Measurements from ENCODE around the gene RNLS. TPM values are rescaled to one million over a fixed set of nuclear protein-coding genes. Genes with fewer than 3 reads are reported as not detected.

The RNLS gene
- total RNA-seq, 1 experiment from 2014 or later = 8.1 TPM

DNA sequence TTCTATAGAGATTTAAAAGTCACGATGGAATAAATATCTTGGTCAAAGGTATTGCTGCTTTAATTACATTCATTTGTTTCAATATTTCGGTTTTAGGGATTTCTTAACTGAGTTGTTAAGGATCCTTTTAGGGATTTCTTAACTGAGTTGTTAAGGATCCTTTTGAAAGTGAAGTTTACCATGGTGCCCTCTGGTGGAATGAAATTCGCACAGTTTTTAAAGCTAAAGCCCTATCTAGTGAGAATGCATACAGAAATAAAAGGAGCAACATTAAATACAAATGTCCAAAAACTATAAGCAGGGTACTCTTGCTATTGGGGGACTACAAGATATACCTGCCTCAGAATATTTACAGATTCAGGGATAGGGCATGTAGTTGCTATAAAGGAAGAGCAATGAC is 193.7 kb downstream of the RNLS start:
- intact Hi-C loops (cut with micrococcal nuclease; ENCODE audit: unreplicated experiment) = loop anchor here (2.0 to 5.0 kb wide), 3 partner anchors 272 to 732 kb away; partner anchors contain the start of gene PAPSS2
- TF ChIP-seq, protein P1, sequence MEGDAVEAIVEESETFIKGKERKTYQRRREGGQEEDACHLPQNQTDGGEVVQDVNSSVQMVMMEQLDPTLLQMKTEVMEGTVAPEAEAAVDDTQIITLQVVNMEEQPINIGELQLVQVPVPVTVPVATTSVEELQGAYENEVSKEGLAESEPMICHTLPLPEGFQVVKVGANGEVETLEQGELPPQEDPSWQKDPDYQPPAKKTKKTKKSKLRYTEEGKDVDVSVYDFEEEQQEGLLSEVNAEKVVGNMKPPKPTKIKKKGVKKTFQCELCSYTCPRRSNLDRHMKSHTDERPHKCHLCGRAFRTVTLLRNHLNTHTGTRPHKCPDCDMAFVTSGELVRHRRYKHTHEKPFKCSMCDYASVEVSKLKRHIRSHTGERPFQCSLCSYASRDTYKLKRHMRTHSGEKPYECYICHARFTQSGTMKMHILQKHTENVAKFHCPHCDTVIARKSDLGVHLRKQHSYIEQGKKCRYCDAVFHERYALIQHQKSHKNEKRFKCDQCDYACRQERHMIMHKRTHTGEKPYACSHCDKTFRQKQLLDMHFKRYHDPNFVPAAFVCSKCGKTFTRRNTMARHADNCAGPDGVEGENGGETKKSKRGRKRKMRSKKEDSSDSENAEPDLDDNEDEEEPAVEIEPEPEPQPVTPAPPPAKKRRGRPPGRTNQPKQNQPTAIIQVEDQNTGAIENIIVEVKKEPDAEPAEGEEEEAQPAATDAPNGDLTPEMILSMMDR (conservative IDR thresholded peaks at IDR 0.05; ENCODE audit: low read depth, low read length) = peak; percentile 68
- TF ChIP-seq EZH2 (IDR thresholded peaks at IDR 0.05; ENCODE audit: borderline replicate concordance, low read depth, low read length, poor library complexity, severe bottlenecking) = no peak
- H3K4me3 ChIP-seq (ENCODE audit: low read depth, low read length, poor library complexity, severe bottlenecking) = no peak overlapping the region
- no peaks in the 10 kb centered on the region for H3K9me3 ChIP-seq (ENCODE audit: low read depth, low read length, poor library complexity, severe bottlenecking)
- DNase-seq (ENCODE audit: low spot score) = peak; percentile 35
- CTCF ChIA-PET = interaction anchor here (0.6 to 1.2 kb wide), 6 partner anchors 61 to 529 kb away, joined by 3 to 4 read pairs (median 3); no protein-coding TSS in a partner anchor
- POLR2A ChIA-PET (ENCODE audit: low non-redundant PET) = no interaction called here
- no peaks in the 10 kb centered on the region for H3K36me3 ChIP-seq (ENCODE audit: insufficient read depth, low read length, poor library complexity, severe bottlenecking)
- no TSS peak for BruUV-seq (replicated peaks)
- H3K27ac ChIP-seq (ENCODE audit: low read depth, low read length, poor library complexity, severe bottlenecking) = no peak overlapping the region
- H3K4me1 ChIP-seq (ENCODE audit: insufficient read depth, low read length, poor library complexity, severe bottlenecking) = peaks cover 14% of the 10 kb centered on the region
- H3K27me3 ChIP-seq (replicated peaks; ENCODE audit: insufficient read depth, low read depth, low read length, poor library complexity) = no peaks in the 10 kb centered on the region

DNA sequence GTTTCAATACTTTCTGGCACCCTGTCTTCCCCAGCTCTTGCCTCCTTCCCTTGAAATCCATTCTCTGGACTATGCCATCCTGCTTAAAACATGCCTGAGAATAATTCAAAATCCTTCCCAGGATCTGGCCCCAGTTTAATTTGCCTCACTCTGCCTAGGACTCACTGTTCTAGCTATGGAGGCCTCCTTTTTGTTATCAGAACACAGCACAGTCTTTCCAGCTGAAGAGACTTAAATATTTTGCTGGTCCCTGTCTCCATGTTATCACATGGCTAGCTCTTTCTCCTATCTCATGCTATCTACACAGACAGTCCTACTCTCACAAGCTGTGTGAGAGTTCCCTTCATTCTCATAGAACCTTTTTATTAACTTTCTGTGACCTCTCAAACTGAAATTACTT is 194.8 kb downstream of the RNLS start:
- TF ChIP-seq, protein P1 (conservative IDR thresholded peaks at IDR 0.05; ENCODE audit: low read depth, low read length) = no peak
- no peak for TF ChIP-seq EZH2 (IDR thresholded peaks at IDR 0.05; ENCODE audit: borderline replicate concordance, low read depth, low read length, poor library complexity, severe bottlenecking)
- BruUV-seq (replicated peaks) = no TSS peak
- Histone ChIP-seq H3K4me1 (ENCODE audit: insufficient read depth, low read length, poor library complexity, severe bottlenecking) (peaks cover 14% of the 10 kb centered on the region), H3K27me3 (replicated peaks; ENCODE audit: insufficient read depth, low read depth, low read length, poor library complexity) (no peaks in the 10 kb centered on the region), H3K36me3 (ENCODE audit: insufficient read depth, low read length, poor library complexity, severe bottlenecking) (no peaks in the 10 kb centered on the region), H3K27ac (ENCODE audit: low read depth, low read length, poor library complexity, severe bottlenecking) (no peak overlapping the region), H3K4me3 (ENCODE audit: low read depth, low read length, poor library complexity, severe bottlenecking) (no peak overlapping the region), H3K9me3 (ENCODE audit: low read depth, low read length, poor library complexity, severe bottlenecking) (no peaks in the 10 kb centered on the region)
- ChIA-PET POLR2A (ENCODE audit: low non-redundant PET) (no interaction called here), CTCF (no interaction called here)
- no peak for DNase-seq (ENCODE audit: low spot score)
- intact Hi-C loops (cut with micrococcal nuclease; ENCODE audit: unreplicated experiment) = loop anchor here (2.0 to 5.0 kb wide), 3 partner anchors 271 to 731 kb away; partner anchors contain the start of gene PAPSS2

DNA sequence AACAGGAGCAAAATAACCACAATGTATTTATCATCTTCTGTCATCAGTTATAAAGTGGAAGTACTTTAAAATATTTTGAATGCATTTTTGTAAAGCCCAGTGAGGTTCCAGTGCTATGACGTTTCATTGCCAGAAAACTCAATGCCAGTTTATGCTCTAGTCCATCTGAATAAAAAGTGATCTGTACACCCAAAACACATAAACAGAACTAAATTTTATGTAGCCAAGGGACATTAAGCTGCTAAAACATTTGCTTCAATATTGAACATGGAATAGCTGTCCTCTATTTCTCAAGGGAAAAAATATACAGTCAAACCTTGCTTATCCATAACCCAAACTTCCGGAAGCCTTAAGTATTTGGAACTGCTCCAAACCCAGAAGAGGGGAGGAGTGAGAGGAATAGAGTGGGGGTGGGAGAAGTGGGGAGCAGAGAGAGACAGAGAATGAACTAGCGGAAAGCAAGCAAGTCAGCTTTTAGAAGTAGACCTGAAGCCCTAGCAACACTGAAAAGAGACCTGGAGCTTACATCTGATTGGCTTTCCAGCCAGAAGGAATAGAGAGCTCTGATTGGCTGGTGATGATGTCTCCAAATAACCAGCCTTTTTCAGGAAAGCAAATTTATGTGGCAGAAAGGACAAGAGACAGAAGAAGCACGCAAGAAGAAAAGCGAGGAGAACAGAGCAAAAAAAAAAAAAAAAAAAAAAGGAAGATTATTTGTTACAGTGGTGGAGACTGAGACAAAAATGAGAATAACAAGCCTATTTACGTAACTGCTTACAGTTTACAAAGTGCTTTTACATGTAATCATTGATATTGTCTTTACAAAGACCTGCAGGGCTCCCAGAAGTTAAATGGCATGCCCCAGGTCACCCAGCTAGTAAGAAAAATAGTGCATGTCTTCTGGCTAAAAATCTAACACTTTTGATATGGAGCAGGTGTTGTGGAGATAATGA is 196.0 kb downstream of the RNLS start:
- BruUV-seq (replicated peaks) = no TSS peak
- intact Hi-C loops (cut with micrococcal nuclease; ENCODE audit: unreplicated experiment) = loop anchor here (5.0 kb wide), 2 partner anchors 270 to 730 kb away; partner anchors contain the start of gene PAPSS2
- H3K9me3 ChIP-seq (ENCODE audit: low read depth, low read length, poor library complexity, severe bottlenecking) = no peaks in the 10 kb centered on the region
- H3K4me3 ChIP-seq (ENCODE audit: low read depth, low read length, poor library complexity, severe bottlenecking) = no peak overlapping the region
- ChIA-PET CTCF (interaction anchor here (0.7 to 0.8 kb wide), 4 partner anchors 17 to 1053 kb away, joined by 4 to 13 read pairs (median 8); no protein-coding TSS in a partner anchor), POLR2A (ENCODE audit: low non-redundant PET) (interaction anchor here (0.7 kb wide), 1 partner anchor 354 kb away, joined by 17 read pairs; no protein-coding TSS in a partner anchor)
- no peak for TF ChIP-seq EZH2 (IDR thresholded peaks at IDR 0.05; ENCODE audit: borderline replicate concordance, low read depth, low read length, poor library complexity, severe bottlenecking)
- TF ChIP-seq, protein P1 (conservative IDR thresholded peaks at IDR 0.05; ENCODE audit: low read depth, low read length) = no peak
- H3K36me3 ChIP-seq (ENCODE audit: insufficient read depth, low read length, poor library complexity, severe bottlenecking) = no peaks in the 10 kb centered on the region
- H3K27me3 ChIP-seq (replicated peaks; ENCODE audit: insufficient read depth, low read depth, low read length, poor library complexity) = no peaks in the 10 kb centered on the region
- peak; percentile 73 for DNase-seq (ENCODE audit: low spot score)
- H3K27ac ChIP-seq (ENCODE audit: low read depth, low read length, poor library complexity, severe bottlenecking) = no peak overlapping the region
- H3K4me1 ChIP-seq (ENCODE audit: insufficient read depth, low read length, poor library complexity, severe bottlenecking) = peaks cover 14% of the 10 kb centered on the region

All from A673 (cell line).